ENCODE measurements around the gene MBD2. TPM values are rescaled to one million over a fixed set of nuclear protein-coding genes. Genes with fewer than 3 reads are reported as not detected.

The MBD2 gene
- total RNA-seq, 1 donor from 2014 or later: 111 TPM

DNA sequence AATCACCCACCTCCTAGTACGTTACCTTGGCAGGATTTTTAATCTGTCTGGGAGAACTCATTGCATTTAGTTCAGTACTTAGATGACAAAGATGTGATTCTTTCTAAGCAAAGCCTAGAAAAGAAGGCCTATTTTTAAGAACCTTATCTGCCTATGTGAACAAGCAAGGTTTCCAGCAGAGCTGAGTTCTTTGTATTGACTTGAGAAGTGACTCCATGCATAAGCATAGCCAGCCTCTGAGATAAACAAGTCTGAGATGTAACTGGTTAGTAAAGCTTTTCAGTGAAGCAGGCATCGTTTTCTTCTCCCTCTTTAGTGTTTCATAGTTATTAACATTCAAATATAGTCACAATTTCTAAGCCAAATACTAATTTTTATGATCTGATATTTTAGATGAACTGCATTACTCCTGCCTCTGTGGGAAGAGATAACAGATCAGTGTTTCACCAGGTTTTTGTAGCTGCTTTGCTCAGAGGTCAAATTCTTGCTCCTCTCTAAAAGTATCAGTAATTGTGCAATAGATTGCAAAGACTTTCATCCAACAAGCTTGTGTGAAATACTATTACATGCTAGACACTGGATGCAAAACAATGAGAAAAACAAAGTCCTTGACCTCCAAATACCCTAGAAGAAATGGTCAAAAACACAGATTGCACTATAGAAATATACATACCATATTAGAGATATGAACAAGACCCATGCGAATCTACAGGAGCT, 107.8 kb downstream of the MBD2 start:
- Histone ChIP-seq H3K9me3 (no peaks in the 10 kb centered on the region), H3K27ac (no peak overlapping the region), H3K27me3 (no peaks in the 10 kb centered on the region), H3K36me3 (no peaks in the 10 kb centered on the region), H3K4me3 (no peak overlapping the region), H3K4me1 (no peaks in the 10 kb centered on the region)
- TF ChIP-seq, protein P1, sequence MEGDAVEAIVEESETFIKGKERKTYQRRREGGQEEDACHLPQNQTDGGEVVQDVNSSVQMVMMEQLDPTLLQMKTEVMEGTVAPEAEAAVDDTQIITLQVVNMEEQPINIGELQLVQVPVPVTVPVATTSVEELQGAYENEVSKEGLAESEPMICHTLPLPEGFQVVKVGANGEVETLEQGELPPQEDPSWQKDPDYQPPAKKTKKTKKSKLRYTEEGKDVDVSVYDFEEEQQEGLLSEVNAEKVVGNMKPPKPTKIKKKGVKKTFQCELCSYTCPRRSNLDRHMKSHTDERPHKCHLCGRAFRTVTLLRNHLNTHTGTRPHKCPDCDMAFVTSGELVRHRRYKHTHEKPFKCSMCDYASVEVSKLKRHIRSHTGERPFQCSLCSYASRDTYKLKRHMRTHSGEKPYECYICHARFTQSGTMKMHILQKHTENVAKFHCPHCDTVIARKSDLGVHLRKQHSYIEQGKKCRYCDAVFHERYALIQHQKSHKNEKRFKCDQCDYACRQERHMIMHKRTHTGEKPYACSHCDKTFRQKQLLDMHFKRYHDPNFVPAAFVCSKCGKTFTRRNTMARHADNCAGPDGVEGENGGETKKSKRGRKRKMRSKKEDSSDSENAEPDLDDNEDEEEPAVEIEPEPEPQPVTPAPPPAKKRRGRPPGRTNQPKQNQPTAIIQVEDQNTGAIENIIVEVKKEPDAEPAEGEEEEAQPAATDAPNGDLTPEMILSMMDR (IDR thresholded peaks at IDR 0.05): no peak
- intact Hi-C loops (cut with DNase I): loop anchor here (10.0 kb wide), 1 partner anchor 552 kb away; no protein-coding TSS in a partner anchor
- no peak for DNase-seq (ENCODE audit: low spot score in 2 of 2)

DNA sequence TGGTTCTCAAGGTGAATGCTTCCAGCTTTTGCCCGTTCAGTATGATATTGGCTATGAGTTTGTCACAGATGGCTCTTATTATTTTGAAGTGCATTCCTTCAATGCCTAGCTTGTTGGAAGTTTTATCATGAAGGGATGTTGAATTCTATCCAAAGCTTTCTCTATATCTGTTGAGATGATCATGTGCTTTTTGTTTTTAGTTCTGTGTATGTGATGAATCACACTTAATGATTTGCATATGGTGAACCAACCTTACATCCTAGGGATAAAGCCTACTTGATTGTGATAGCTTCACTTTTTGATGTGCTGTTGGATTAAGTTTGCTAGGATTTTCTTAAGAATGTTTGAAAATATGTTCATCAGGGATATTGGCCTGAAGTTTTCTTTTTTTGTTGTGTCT, 112.1 kb downstream of the MBD2 start:
- TF ChIP-seq, protein P1 (IDR thresholded peaks at IDR 0.05): no peak
- Histone ChIP-seq H3K36me3 (no peaks in the 10 kb centered on the region), H3K9me3 (no peaks in the 10 kb centered on the region), H3K27me3 (no peaks in the 10 kb centered on the region), H3K27ac (no peak overlapping the region), H3K4me1 (no peaks in the 10 kb centered on the region), H3K4me3 (no peak overlapping the region)
- intact Hi-C loops (cut with DNase I): loop anchor here (10.0 kb wide), 1 partner anchor 548 kb away; no protein-coding TSS in a partner anchor
- DNase-seq (ENCODE audit: low spot score in 2 of 2): no peak

DNA sequence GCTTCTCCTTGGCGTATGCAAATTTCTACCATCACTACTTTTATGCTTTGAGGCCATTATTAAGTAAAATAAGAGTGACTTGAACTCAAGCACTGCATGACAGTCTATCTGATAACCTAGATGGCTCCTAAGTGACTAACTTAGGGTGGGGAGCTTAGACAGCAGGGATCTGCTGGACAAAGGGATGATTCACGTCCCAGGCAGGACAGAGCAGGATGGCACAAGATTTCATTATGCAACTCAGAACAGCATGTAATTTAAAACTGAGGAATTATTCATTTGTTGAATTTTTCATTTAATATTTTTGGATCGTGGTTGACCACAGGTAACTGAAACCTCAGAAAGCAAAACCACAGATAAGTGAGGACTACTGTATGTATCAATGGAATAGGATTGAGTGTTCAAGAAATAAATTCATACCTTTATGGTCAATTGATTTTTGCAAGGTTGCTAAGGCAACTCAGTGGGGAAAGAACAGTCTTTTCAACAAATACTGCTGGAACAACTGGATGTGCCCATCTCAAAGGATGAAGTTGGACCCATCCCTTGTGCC, 115.3 kb downstream of the MBD2 start:
- no peaks in the 10 kb centered on the region for H3K9me3 ChIP-seq
- H3K4me1 ChIP-seq: no peaks in the 10 kb centered on the region
- H3K36me3 ChIP-seq: no peaks in the 10 kb centered on the region
- no peak for DNase-seq (ENCODE audit: low spot score in 2 of 2)
- H3K27ac ChIP-seq: no peak overlapping the region
- intact Hi-C loops (cut with DNase I): no loop called here
- TF ChIP-seq, protein P1 (IDR thresholded peaks at IDR 0.05): no peak
- no peak overlapping the region for H3K4me3 ChIP-seq
- H3K27me3 ChIP-seq: no peaks in the 10 kb centered on the region

DNA sequence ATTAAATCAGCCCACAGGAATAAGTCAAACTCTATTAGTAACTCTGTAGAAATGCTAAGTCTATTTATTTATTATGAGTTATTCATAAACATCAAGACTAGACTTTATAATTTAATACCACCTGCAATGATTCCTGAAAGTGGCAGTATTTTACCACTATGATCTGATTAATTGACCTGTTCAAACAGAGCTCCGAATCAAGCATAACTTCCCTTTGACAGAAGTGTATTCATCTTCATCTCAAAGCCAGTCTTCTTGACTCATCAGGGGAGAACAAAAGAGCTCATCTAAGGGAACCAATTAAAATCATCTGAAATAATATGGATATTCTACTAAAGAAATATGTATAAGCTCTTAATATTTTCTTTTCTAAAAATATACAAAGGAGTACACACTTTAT, 122.3 kb downstream of the MBD2 start:
- Histone ChIP-seq H3K9me3 (no peaks in the 10 kb centered on the region), H3K27me3 (no peaks in the 10 kb centered on the region), H3K4me1 (no peaks in the 10 kb centered on the region), H3K36me3 (no peaks in the 10 kb centered on the region), H3K4me3 (no peak overlapping the region), H3K27ac (no peak overlapping the region)
- TF ChIP-seq, protein P1 (IDR thresholded peaks at IDR 0.05): no peak
- intact Hi-C loops (cut with DNase I): no loop called here
- DNase-seq (ENCODE audit: low spot score in 2 of 2): no peak

Other genes with a start within 250 kb of the MBD2 start
- 14.5 TPM for gene POLI, start 44.8 kb upstream of the MBD2 start, total RNA-seq
- gene STARD6, start 133.2 kb upstream of the MBD2 start, total RNA-seq: not detected
- gene C18orf54, start 133.2 kb upstream of the MBD2 start, total RNA-seq: 0.96 TPM

All from ascending aorta (tissue), 2 donors.